ENCODE measurements around the gene ZCCHC7. TPM values are rescaled to one million over a fixed set of nuclear protein-coding genes. Genes with fewer than 3 reads are reported as not detected.

ZCCHC7 gene
- total RNA-seq, 4 donors from 2014 or later, result 22.1 to 31.9 (median 25.6) TPM

GRCh38 chr9:37364136-37364535 lies 243.8 kb downstream of the ZCCHC7 start:
- H3K4me1 ChIP-seq, result no peaks in the 10 kb centered on the region
- no peaks in the 10 kb centered on the region for H3K36me3 ChIP-seq
- H3K9me3 ChIP-seq, result no peaks in the 10 kb centered on the region
- 85 to 89% methylated on average over 4 of the region's 4 CpGs for WGBS, 2 donors
- no peaks in the 10 kb centered on the region for H3K27me3 ChIP-seq
- intact Hi-C loops (cut with DNase I), result no loop called here
- TF ChIP-seq POLR2A (IDR thresholded peaks at IDR 0.05) (no peak), CTCF (IDR thresholded peaks at IDR 0.05) (no peak)
- no peak for DNase-seq
- no peak overlapping the region for H3K27ac ChIP-seq
- no peak overlapping the region for H3K4me3 ChIP-seq (replicated peaks in 1 of 3)

GRCh38 chr9:37364751-37365360 lies 244.5 kb downstream of the ZCCHC7 start:
- no peak overlapping the region for H3K27ac ChIP-seq
- 88 to 94% methylated on average over 4 of the region's 4 CpGs for WGBS, 2 donors
- no peak for DNase-seq

GRCh38 chr9:37369671-37370070 lies 249.3 kb downstream of the ZCCHC7 start:
- Histone ChIP-seq H3K36me3 (no peaks in the 10 kb centered on the region), H3K9me3 (no peaks in the 10 kb centered on the region), H3K4me3 (replicated peaks in 1 of 3) (no peak overlapping the region), H3K27ac (no peak overlapping the region), H3K27me3 (no peaks in the 10 kb centered on the region), H3K4me1 (no peaks in the 10 kb centered on the region)
- intact Hi-C loops (cut with DNase I), result no loop called here
- no peak for TF ChIP-seq CTCF (IDR thresholded peaks at IDR 0.05)
- TF ChIP-seq POLR2A (IDR thresholded peaks at IDR 0.05), result no peak
- no peak for DNase-seq
- 95 to 96% methylated on average over 5 of the region's 5 CpGs for WGBS, 2 donors

More at GRCh38 chr9:37364751-37365360, 244.5 kb downstream of the ZCCHC7 start:
- H3K27me3 ChIP-seq, result no peaks in the 10 kb centered on the region
- H3K4me1 ChIP-seq, result no peaks in the 10 kb centered on the region
- H3K36me3 ChIP-seq, result no peaks in the 10 kb centered on the region
- no peaks in the 10 kb centered on the region for H3K9me3 ChIP-seq
- no peak overlapping the region for H3K4me3 ChIP-seq (replicated peaks in 1 of 3)
- intact Hi-C loops (cut with DNase I), result no loop called here
- TF ChIP-seq POLR2A (IDR thresholded peaks at IDR 0.05) (no peak), CTCF (IDR thresholded peaks at IDR 0.05) (peak in 1 of 6 experiments; percentile 13)

GRCh38 chr9:37370282-37370681 lies 249.9 kb downstream of the ZCCHC7 start:
- H3K36me3 ChIP-seq, result no peaks in the 10 kb centered on the region
- DNase-seq, result no peak
- intact Hi-C loops (cut with DNase I), result no loop called here
- no peaks in the 10 kb centered on the region for H3K27me3 ChIP-seq
- no peak overlapping the region for H3K27ac ChIP-seq
- H3K4me1 ChIP-seq, result no peaks in the 10 kb centered on the region
- no peak overlapping the region for H3K4me3 ChIP-seq (replicated peaks in 1 of 3)
- no peaks in the 10 kb centered on the region for H3K9me3 ChIP-seq
- TF ChIP-seq POLR2A (IDR thresholded peaks at IDR 0.05) (no peak), CTCF (IDR thresholded peaks at IDR 0.05) (no peak)
- 79 to 87% methylated on average over 6 of the region's 6 CpGs for WGBS, 2 donors

- Histone ChIP-seq H3K9me3 (no peaks in the 10 kb centered on the region), H3K27ac (no peak overlapping the region), H3K4me1 (no peaks in the 10 kb centered on the region), H3K4me3 (replicated peaks in 1 of 3) (no peak overlapping the region), H3K27me3 (no peaks in the 10 kb centered on the region), H3K36me3 (no peaks in the 10 kb centered on the region)
- TF ChIP-seq CTCF (IDR thresholded peaks at IDR 0.05), result no peak
- no peak for TF ChIP-seq POLR2A (IDR thresholded peaks at IDR 0.05)
- WGBS, 2 donors, result 71 to 90% methylated on average over 4 to 5 of the region's 5 CpGs
- DNase-seq, result no peak
- intact Hi-C loops (cut with DNase I), result no loop called here
These were observed 250.7 kb downstream of the ZCCHC7 start for GRCh38 chr9:37370968-37371563.

Measured in thyroid gland (tissue), 4 donors.